ENCODE results near the gene DPM2.

DNA sequence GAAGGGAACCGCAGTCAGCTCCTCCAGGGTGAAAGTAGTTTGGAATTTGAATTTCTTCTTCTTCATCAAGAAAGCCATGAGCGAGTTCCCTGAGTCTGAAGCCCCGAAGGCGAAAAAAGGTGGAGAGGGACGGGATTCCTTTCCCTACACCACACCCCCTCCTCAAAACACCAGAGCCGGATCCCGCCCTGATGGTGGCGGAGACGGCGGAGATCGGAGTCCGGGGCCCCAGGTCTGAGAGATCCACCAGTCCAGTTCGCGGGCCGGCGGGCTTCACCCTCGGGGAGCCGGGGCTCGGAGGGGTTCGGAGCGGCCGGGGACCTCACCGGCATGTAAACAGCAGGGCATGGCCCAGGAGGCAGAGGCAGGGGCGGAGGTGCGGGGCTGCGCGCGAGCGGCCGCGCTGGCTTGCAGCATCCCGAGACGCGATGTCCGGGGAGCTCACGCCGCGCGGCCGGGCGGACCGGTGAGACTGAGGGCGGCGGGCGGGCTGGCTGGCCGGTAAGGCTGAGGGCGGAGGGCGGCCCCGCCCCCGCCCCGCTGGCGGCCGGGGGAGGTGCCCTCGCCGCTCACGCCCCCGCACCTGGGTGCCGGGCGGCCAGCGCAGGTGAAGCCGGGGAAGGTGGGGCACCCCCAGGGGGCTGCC is 42.5 kb upstream of the DPM2 start:
- TF ChIP-seq, protein P1, sequence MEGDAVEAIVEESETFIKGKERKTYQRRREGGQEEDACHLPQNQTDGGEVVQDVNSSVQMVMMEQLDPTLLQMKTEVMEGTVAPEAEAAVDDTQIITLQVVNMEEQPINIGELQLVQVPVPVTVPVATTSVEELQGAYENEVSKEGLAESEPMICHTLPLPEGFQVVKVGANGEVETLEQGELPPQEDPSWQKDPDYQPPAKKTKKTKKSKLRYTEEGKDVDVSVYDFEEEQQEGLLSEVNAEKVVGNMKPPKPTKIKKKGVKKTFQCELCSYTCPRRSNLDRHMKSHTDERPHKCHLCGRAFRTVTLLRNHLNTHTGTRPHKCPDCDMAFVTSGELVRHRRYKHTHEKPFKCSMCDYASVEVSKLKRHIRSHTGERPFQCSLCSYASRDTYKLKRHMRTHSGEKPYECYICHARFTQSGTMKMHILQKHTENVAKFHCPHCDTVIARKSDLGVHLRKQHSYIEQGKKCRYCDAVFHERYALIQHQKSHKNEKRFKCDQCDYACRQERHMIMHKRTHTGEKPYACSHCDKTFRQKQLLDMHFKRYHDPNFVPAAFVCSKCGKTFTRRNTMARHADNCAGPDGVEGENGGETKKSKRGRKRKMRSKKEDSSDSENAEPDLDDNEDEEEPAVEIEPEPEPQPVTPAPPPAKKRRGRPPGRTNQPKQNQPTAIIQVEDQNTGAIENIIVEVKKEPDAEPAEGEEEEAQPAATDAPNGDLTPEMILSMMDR (IDR thresholded peaks at IDR 0.05; ENCODE audit: borderline replicate concordance, extremely low read depth, low read length, poor library complexity, severe bottlenecking): no peak
- TF ChIP-seq EZH2 (IDR thresholded peaks at IDR 0.05; ENCODE audit: borderline replicate concordance, low read depth, low read length, severe bottlenecking): peak; percentile 46

All from DND-41 (cell line).